HEK293 (cell line): ENCODE measurements around the gene CDC42EP2.

Source experiments
- CTCF ChIA-PET: fragments of 350-600 bp; formaldehyde crosslinking; extraction: SDS; loops from one replicate; lab custom pipeline; 2021; ENCODE audit warnings: antibody characterized with exemption; lab: Yijun Ruan, JAX
- POLR2A ChIA-PET: fragments of 300-600 bp; formaldehyde crosslinking; extraction: SDS; loops from one replicate; lab custom pipeline; 2020; ENCODE audit warnings: antibody characterized with exemption, inconsistent platforms; lab: Yijun Ruan, JAX
- H3K27ac ChIP-seq: fragments of 200-500 bp; sonication (Bioruptor generic); 2 replicates; pipeline ENCODE4 v1.5.1; 2014; ENCODE audit warnings: low read depth, low read length, control low read depth, inconsistent platforms; ENCODE audit errors: extremely low read depth
- H3K36me3 ChIP-seq, 2 experiments: fragments of 200-500 bp in 1 of 2; sonication (Bioruptor generic) in 1 of 2; 1 replicate in 1 of 2; 2 replicates in 1 of 2; pipeline ENCODE4 v1.5.1; 2014 to 2017; ENCODE audit warnings: inconsistent platforms in 2 of 2, low read length in 2 of 2; ENCODE audit not compliant: control insufficient read depth in 2 of 2, insufficient read depth in 1 of 2
- H3K4me1 ChIP-seq: fragments of 200-500 bp; sonication (Bioruptor generic); 2 replicates; pipeline ENCODE4 v1.5.1; 2014; ENCODE audit warnings: mild to moderate bottlenecking, low read length, inconsistent platforms; ENCODE audit not compliant: control insufficient read depth, insufficient read depth
- H3K4me3 ChIP-seq: 2 replicates; pipeline ENCODE4 v1.5.1; 2011; ENCODE audit warnings: low read depth, mild to moderate bottlenecking, control low read depth, low read length, moderate library complexity
- H3K9me3 ChIP-seq: fragments of 200-500 bp; sonication (Bioruptor generic); 2 replicates; pipeline ENCODE4 v1.5.1; 2014; ENCODE audit warnings: low read depth, low read length, inconsistent platforms; ENCODE audit not compliant: control insufficient read depth, insufficient read depth
- BCL11A ChIP-seq: fragments of 450-650 bp; formaldehyde crosslinking; IDR thresholded peaks from 2 replicates; pipeline ENCODE4 v1.5.1; 2016; ENCODE audit warnings: low read depth, missing biosample characterization, missing genetic modification characterization
- HOXC10 ChIP-seq: sonication (generic); formaldehyde crosslinking; IDR thresholded peaks from 2 replicates; pipeline ENCODE4 v1.8.1; 2023; ENCODE audit warnings: mild to moderate bottlenecking, missing genetic modification reagents
- KLF7 ChIP-seq: fragments of 450-650 bp; formaldehyde crosslinking; IDR thresholded peaks from 2 replicates; pipeline ENCODE4 v1.5.1; 2016; ENCODE audit warnings: missing biosample characterization, missing genetic modification characterization, borderline replicate concordance
- PATZ1 ChIP-seq: fragments of 450-650 bp; formaldehyde crosslinking; IDR thresholded peaks from 2 replicates; pipeline ENCODE4 v1.5.1; 2016; ENCODE audit warnings: missing biosample characterization, missing genetic modification characterization
- SCRT1 ChIP-seq: fragments of 450-650 bp; formaldehyde crosslinking; IDR thresholded peaks from 2 replicates; pipeline ENCODE4 v1.5.1; 2016; ENCODE audit warnings: missing biosample characterization, missing genetic modification characterization, borderline replicate concordance
- SP2 ChIP-seq: fragments of 450-650 bp; formaldehyde crosslinking; IDR thresholded peaks from 2 replicates; pipeline ENCODE4 v1.5.1; 2016; ENCODE audit warnings: missing biosample characterization, missing genetic modification characterization
- WT1 ChIP-seq: fragments of 450-650 bp; formaldehyde crosslinking; IDR thresholded peaks from 2 replicates; pipeline ENCODE4 v1.5.1; 2016; ENCODE audit warnings: missing biosample characterization, missing genetic modification characterization
- ZBTB17 ChIP-seq: fragments of 450-650 bp; formaldehyde crosslinking; IDR thresholded peaks from 2 replicates; pipeline ENCODE4 v1.5.1; 2016; ENCODE audit warnings: missing biosample characterization, missing genetic modification characterization
- ZNF404 ChIP-seq: fragments of 450-650 bp; formaldehyde crosslinking; IDR thresholded peaks from 2 replicates; pipeline ENCODE4 v1.5.1; 2017; ENCODE audit warnings: missing biosample characterization, missing genetic modification characterization
- ZNF518A ChIP-seq: fragments of 450-650 bp; formaldehyde crosslinking; conservative IDR thresholded peaks from 2 replicates; pipeline ENCODE4 v1.5.1; 2016; ENCODE audit warnings: low read depth, missing biosample characterization, missing genetic modification characterization
- ZNF626 ChIP-seq: fragments of 450-650 bp; sonication (Bioruptor Pico); formaldehyde crosslinking; IDR thresholded peaks from 2 replicates; pipeline ENCODE4 v1.5.1; 2018; ENCODE audit warnings: missing biosample characterization, missing genetic modification characterization, inconsistent platforms
- TF ChIP-seq, protein P1 (sequence below): fragments of 450-650 bp; formaldehyde crosslinking; IDR thresholded peaks from 2 replicates; pipeline ENCODE4 v1.5.1; 2016; ENCODE audit warnings: missing biosample characterization, missing genetic modification characterization
- TF ChIP-seq, protein P2 (sequence below): fragments of 450-650 bp; formaldehyde crosslinking; IDR thresholded peaks from 2 replicates; pipeline ENCODE4 v1.5.1; 2016; ENCODE audit warnings: missing biosample characterization, missing genetic modification characterization

CDC42EP2 gene

GRCh38 chr11:65304110-65304509 lies 10.6 kb upstream of the CDC42EP2 start (continued):
- TF ChIP-seq, protein P1, sequence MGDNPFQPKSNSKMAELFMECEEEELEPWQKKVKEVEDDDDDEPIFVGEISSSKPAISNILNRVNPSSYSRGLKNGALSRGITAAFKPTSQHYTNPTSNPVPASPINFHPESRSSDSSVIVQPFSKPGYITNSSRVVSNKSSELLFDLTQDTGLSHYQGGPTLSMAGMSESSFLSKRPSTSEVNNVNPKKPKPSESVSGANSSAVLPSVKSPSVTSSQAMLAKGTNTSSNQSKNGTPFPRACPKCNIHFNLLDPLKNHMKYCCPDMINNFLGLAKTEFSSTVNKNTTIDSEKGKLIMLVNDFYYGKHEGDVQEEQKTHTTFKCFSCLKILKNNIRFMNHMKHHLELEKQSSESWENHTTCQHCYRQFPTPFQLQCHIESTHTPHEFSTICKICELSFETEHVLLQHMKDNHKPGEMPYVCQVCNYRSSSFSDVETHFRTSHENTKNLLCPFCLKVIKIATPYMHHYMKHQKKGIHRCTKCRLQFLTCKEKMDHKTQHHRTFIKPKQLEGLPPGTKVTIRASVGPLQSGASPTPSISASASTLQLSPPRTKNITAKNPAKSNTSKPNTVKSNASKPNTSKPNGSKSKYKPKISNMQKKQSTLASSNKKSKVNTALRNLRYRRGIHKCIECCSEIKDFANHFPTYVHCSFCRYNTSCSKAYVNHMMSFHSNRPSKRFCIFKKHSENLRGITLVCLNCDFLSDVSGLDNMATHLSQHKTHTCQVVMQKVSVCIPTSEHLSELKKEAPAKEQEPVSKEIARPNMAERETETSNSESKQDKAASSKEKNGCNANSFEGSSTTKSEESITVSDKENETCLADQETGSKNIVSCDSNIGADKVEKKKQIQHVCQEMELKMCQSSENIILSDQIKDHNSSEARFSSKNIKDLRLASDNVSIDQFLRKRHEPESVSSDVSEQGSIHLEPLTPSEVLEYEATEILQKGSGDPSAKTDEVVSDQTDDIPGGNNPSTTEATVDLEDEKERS (tag by site-specific recombination), result no peak
- TF ChIP-seq PATZ1 (tag by site-specific recombination) (no peak), SCRT1 (tag by site-specific recombination) (no peak), ZBTB17 (peak; percentile 63), KLF7 (no peak), ZNF404 (no peak)

DNA sequence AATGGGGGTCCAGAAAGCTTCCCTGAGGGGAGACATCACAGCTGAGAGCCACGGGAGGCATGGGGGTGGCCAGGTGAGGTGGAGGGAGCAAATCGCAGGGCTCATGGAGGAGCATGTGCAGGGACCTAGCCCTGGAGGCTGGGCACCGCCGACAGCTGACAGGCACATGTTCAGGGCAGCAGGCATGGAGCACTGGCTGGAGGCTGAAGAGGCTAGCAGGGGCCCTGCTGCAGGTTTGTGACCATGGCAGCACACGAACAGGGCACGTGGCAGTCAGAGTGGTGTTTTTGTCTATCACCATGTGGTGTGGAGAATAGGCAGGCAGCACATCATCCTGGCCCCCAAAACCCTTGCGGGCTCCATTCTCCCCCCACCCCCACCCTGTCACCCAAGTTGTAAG lies 10.1 kb upstream of the CDC42EP2 start:
- TF ChIP-seq ZNF626 (tag by site-specific recombination) (no peak), BCL11A (tag by site-specific recombination) (no peak), WT1 (tag by site-specific recombination) (no peak), SP2 (tag by site-specific recombination) (no peak), ZNF404 (no peak), ZNF518A (tag by site-specific recombination) (no peak), HOXC10 (CRISPR knock-in tag) (no peak)
- TF ChIP-seq, protein P2, sequence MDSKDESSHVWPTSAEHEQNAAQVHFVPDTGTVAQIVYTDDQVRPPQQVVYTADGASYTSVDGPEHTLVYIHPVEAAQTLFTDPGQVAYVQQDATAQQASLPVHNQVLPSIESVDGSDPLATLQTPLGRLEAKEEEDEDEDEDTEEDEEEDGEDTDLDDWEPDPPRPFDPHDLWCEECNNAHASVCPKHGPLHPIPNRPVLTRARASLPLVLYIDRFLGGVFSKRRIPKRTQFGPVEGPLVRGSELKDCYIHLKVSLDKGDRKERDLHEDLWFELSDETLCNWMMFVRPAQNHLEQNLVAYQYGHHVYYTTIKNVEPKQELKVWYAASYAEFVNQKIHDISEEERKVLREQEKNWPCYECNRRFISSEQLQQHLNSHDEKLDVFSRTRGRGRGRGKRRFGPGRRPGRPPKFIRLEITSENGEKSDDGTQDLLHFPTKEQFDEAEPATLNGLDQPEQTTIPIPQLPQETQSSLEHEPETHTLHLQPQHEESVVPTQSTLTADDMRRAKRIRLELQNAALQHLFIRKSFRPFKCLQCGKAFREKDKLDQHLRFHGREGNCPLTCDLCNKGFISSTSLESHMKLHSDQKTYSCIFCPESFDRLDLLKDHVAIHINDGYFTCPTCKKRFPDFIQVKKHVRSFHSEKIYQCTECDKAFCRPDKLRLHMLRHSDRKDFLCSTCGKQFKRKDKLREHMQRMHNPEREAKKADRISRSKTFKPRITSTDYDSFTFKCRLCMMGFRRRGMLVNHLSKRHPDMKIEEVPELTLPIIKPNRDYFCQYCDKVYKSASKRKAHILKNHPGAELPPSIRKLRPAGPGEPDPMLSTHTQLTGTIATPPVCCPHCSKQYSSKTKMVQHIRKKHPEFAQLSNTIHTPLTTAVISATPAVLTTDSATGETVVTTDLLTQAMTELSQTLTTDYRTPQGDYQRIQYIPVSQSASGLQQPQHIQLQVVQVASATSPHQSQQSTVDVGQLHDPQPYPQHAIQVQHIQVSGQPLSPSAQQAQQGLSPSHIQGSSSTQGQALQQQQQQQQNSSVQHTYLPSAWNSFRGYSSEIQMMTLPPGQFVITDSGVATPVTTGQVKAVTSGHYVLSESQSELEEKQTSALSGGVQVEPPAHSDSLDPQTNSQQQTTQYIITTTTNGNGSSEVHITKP (tag by site-specific recombination), result no peak
- TF ChIP-seq, all 188 proteins: peak for 0
- ChIA-PET CTCF (interaction anchor here (2.4 kb wide), 1 partner anchor 11 kb away, joined by 6 read pairs; no protein-coding TSS in a partner anchor), POLR2A (interaction anchor here (0.7 kb wide), 1 partner anchor 18 kb away, joined by 6 read pairs; no protein-coding TSS in a partner anchor)
- Histone ChIP-seq H3K4me3 (no peak overlapping the region), H3K36me3 (peaks cover 0 to 44% of the 10 kb centered on the region in 2 experiments; a peak in 2 of 3 replicates), H3K9me3 (no peaks in the 10 kb centered on the region), H3K4me1 (0 out of 2 replicates have a peak, but pooled peaks cover 3% of the 10 kb centered on the region), H3K27ac (no peak overlapping the region)
